GM10248 (cell line): ENCODE data around the gene BCLAF1.

Experiments used
- CTCF ChIA-PET: fragments of 300-600 bp; sonication (Branson Sonifier 250); formaldehyde crosslinking; extraction: SDS; loops from one replicate; lab custom pipeline; 2021; ENCODE audit warnings: antibody characterized with exemption; lab: Yijun Ruan, JAX
- POLR2A ChIA-PET: fragments of 350-650 bp; sonication (Branson Sonifier 250); formaldehyde crosslinking; extraction: SDS; loops from one replicate; lab custom pipeline; 2020; ENCODE audit warnings: antibody characterized with exemption; lab: Yijun Ruan, JAX
- DNase-seq: peaks from one replicate; pipeline ENCODE4 v3.0.0; 2012; ENCODE audit errors: extremely low spot score
- CTCF ChIP-seq: IDR thresholded peaks from 2 replicates; pipeline ENCODE4 v1.5.1; 2012; ENCODE audit warnings: mild to moderate bottlenecking, low read depth; ENCODE audit errors: extremely low read depth, missing control alignments, control extremely low read depth

BCLAF1 gene

GRCh38 chr6:136282906-136283305 lies 6.7 kb downstream of the BCLAF1 start:
- DNase-seq, result no peak
- ChIA-PET POLR2A (interaction anchor here (1.6 kb wide), 1 partner anchor 10 kb away, joined by 3 read pairs; no protein-coding TSS in a partner anchor), CTCF (interaction anchor here (0.8 to 1.2 kb wide), 2 partner anchors 16 to 785 kb away, joined by 3 to 4 read pairs; no protein-coding TSS in a partner anchor)
- TF ChIP-seq CTCF, result no peak

GRCh38 chr6:136280032-136280609 lies 9.5 kb downstream of the BCLAF1 start:
- TF ChIP-seq CTCF, result no peak
- ChIA-PET CTCF (interaction anchor here (1.7 kb wide), 1 partner anchor 30 kb away, joined by 5 read pairs; the partner anchor contains the start of gene MTFR2), POLR2A (no interaction called here)
- DNase-seq, result no peak

GRCh38 chr6:136274062-136274461 lies 15.6 kb downstream of the BCLAF1 start:
- DNase-seq, result no peak
- ChIA-PET POLR2A (interaction anchor here (0.6 kb wide), 1 partner anchor 11 kb away, joined by 3 read pairs; no protein-coding TSS in a partner anchor), CTCF (interaction anchor here (1.2 kb wide), 1 partner anchor 11 kb away, joined by 3 read pairs; no protein-coding TSS in a partner anchor)
- no peak for TF ChIP-seq CTCF

- POLR2A ChIA-PET, result no interaction called here
- no peak for TF ChIP-seq CTCF
- CTCF ChIA-PET, result interaction anchor here (0.8 kb wide), 1 partner anchor 15 kb away, joined by 3 read pairs; no protein-coding TSS in a partner anchor
These were observed 24.5 kb downstream of the BCLAF1 start for GRCh38 chr6:136265101-136265500.

GRCh38 chr6:136262940-136263339 lies 26.7 kb downstream of the BCLAF1 start:
- ChIA-PET CTCF (interaction anchor here (0.8 to 2.2 kb wide), 6 partner anchors 9 to 36 kb away, joined by 3 to 7 read pairs (median 4); partner anchors contain the start of gene MTFR2), POLR2A (interaction anchor here (0.6 kb wide), 1 partner anchor 11 kb away, joined by 3 read pairs; no protein-coding TSS in a partner anchor)
- no peak for TF ChIP-seq CTCF
- DNase-seq, result no peak

More at GRCh38 chr6:136265101-136265500, 24.5 kb downstream of the BCLAF1 start:
- no peak for DNase-seq

- TF ChIP-seq CTCF, result no peak
- POLR2A ChIA-PET, result no interaction called here
- CTCF ChIA-PET, result interaction anchor here (0.9 to 1.6 kb wide), 3 partner anchors 29 to 35 kb away, joined by 3 to 5 read pairs (median 4); partner anchors contain the start of gene BCLAF1
- DNase-seq, result no peak
These were observed 34.7 kb downstream of the BCLAF1 start for GRCh38 chr6:136254851-136255466.
